HUES64 (cell line): ENCODE results near the gene YPEL3.
"Not testable (repeated sequence)": the region's sequence is repeated elsewhere in the genome, so short reads cannot be mapped to it uniquely, and the experiment has no call there.

ENCODE experiments used
- H3K27ac ChIP-seq: 2 replicates; pipeline ENCODE4 v1.7.0; 2013; ENCODE audit warnings: low read depth, low read length, inconsistent platforms
- H3K27me3 ChIP-seq: 2 replicates; pipeline ENCODE4 v1.6.1; 2013; ENCODE audit warnings: mild to moderate bottlenecking, low read length; ENCODE audit not compliant: insufficient read depth
- H3K36me3 ChIP-seq: 2 replicates; pipeline ENCODE4 v1.6.1; 2013; ENCODE audit warnings: mild to moderate bottlenecking, low read length; ENCODE audit not compliant: insufficient read depth
- H3K4me1 ChIP-seq: 2 replicates; pipeline ENCODE4 v1.6.1; 2013; ENCODE audit warnings: mild to moderate bottlenecking, low read length, moderate library complexity; ENCODE audit not compliant: insufficient read depth
- H3K4me3 ChIP-seq: 2 replicates; pipeline ENCODE4 v1.5.1; 2013; ENCODE audit warnings: mild to moderate bottlenecking, low read length, moderate library complexity
- H3K9ac ChIP-seq: 2 replicates; pipeline ENCODE4 v1.6.1; 2013; ENCODE audit warnings: mild to moderate bottlenecking, low read depth, low read length
- H3K9me3 ChIP-seq: 2 replicates; pipeline ENCODE4 v1.6.1; 2013; ENCODE audit warnings: low read depth, low read length; ENCODE audit not compliant: insufficient read depth
- WGBS: fragments of 150-250, 120-280 bp; methylation state at CpG from one replicate; pipeline ENCODE4 v1.1.7; 2013; ENCODE audit warnings: missing lambda C conversion rate; 5-methylcytosine and 5-hydroxymethylcytosine counted together

YPEL3 gene

DNA sequence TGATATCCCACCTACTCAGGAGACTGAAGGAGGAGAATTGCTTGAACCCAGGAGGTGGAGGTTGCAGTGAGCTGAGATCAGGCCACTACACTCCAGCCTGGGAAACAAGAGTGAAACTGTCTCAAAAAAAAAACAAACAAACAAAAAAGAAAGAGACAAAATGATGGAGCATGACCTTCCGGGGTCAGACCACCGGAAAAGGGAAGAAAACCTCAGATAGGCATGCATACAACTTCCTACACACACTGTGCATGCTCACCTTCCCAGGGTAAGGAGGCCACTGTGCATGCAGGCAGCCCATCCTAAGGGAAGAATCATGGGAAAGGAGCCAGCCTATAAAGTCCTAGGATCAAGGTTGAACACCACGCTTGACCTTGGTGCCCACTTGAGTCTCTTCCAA is 36.6 kb upstream of the YPEL3 start:
- Histone ChIP-seq H3K27me3 (no peaks in the 10 kb centered on the region), H3K4me1 (no peaks in the 10 kb centered on the region), H3K4me3 (no peak overlapping the region), H3K36me3 (no peaks in the 10 kb centered on the region), H3K9ac (no peak overlapping the region), H3K9me3 (no peaks in the 10 kb centered on the region), H3K27ac (no peak overlapping the region)
- WGBS: 97% methylated on average over 3 of the region's 3 CpGs

DNA sequence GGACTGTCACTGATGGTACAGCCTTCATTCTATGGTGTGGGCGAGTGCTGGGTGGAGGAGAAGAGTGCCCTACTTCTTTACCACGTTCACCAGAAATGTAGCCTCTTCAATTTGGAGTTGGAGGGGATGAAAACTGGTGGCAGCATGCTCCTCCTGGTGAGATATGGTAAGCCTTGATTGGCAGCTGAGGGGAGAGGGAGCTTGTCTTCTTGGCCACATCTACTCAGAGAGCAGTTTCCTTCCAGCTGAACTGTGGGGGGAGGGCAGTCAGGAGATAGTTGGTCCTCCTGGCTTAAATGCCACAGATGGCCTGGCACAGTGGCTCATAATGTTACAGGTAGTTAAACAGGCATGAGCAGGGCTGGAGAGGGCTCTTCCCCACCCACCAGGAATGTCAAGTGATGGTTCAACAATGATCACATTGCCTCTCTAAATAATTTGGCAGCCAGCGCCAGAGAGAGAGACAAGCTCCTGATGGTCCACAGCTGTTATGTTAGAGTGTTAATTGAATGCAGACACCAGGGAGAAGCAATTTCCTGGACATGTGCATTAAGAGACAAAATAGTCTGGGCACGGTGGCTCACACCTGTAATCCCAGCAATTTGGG is 36.0 kb upstream of the YPEL3 start:
- no peaks in the 10 kb centered on the region for H3K27me3 ChIP-seq
- H3K9me3 ChIP-seq: no peaks in the 10 kb centered on the region
- H3K9ac ChIP-seq: no peak overlapping the region
- H3K36me3 ChIP-seq: no peaks in the 10 kb centered on the region
- H3K4me3 ChIP-seq: no peak overlapping the region
- H3K27ac ChIP-seq: no peak overlapping the region
- no peaks in the 10 kb centered on the region for H3K4me1 ChIP-seq
- 93% methylated on average over 4 of the region's 4 CpGs for WGBS

- Histone ChIP-seq H3K9me3 (no peaks in the 10 kb centered on the region), H3K9ac (no peak overlapping the region), H3K36me3 (no peaks in the 10 kb centered on the region), H3K4me3 (no peak overlapping the region), H3K27me3 (no peaks in the 10 kb centered on the region), H3K4me1 (no peaks in the 10 kb centered on the region), H3K27ac (no peak overlapping the region)
- WGBS: 92% methylated on average over 1 of the region's 1 CpG
These were observed 32.0 kb upstream of the YPEL3 start for GRCh38 chr16:30127993-30128392.

DNA sequence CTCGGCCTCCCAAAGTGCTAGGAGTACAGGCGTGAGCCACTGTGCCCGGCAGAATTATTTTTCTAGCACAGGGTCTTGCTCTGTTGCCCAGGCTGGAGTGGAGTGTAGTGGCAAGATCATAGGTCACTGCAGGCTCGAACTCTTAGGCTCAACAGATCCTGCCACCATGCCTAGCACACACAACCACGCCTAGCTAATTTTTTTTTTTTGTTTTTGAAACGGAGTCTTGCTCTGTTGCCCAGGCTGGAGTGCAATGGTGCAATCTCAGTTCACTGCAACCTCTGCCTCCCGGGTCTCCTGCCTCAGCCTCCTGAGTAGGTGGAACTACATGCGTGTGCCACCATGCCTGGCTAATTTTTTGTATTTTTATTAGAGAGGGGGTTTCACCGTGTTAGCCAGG is 29.7 kb upstream of the YPEL3 start:
- not testable (repeated sequence) for H3K4me3 ChIP-seq, H3K27me3 ChIP-seq, H3K27ac ChIP-seq, H3K36me3 ChIP-seq, H3K9ac ChIP-seq, H3K4me1 ChIP-seq, H3K9me3 ChIP-seq
- WGBS: 94% methylated on average over 9 of the region's 9 CpGs

- WGBS: 96% methylated on average over 4 of the region's 4 CpGs
These were observed 29.0 kb upstream of the YPEL3 start for GRCh38 chr16:30124985-30125379.

GRCh38 chr16:30122604-30123160 is 26.7 kb upstream of the YPEL3 start:
- Histone ChIP-seq H3K4me3 (peak overlapping the region; percentile 79), H3K27ac (no peak overlapping the region), H3K9me3 (no peaks in the 10 kb centered on the region), H3K4me1 (no peaks in the 10 kb centered on the region), H3K9ac (peak overlapping the region; percentile 51), H3K36me3 (peaks cover 15% of the 10 kb centered on the region), H3K27me3 (no peaks in the 10 kb centered on the region)
- WGBS: 2% methylated on average over 41 of the region's 42 CpGs

More at GRCh38 chr16:30124985-30125379, 29.0 kb upstream of the YPEL3 start:
- H3K9ac ChIP-seq: no peak overlapping the region
- no peaks in the 10 kb centered on the region for H3K27me3 ChIP-seq
- H3K36me3 ChIP-seq: no peaks in the 10 kb centered on the region; the same call in 1 of the 2 replicates
- no peaks in the 10 kb centered on the region for H3K9me3 ChIP-seq
- H3K27ac ChIP-seq: no peak overlapping the region
- no peak overlapping the region for H3K4me3 ChIP-seq
- no peaks in the 10 kb centered on the region for H3K4me1 ChIP-seq

- no peak overlapping the region for H3K27ac ChIP-seq
- peak overlapping the region; percentile 51 for H3K9ac ChIP-seq
- no peaks in the 10 kb centered on the region for H3K9me3 ChIP-seq
- H3K4me1 ChIP-seq: no peaks in the 10 kb centered on the region
- WGBS: 80% methylated on average over 31 of the region's 31 CpGs
- H3K27me3 ChIP-seq: no peaks in the 10 kb centered on the region
- peaks cover 22% of the 10 kb centered on the region for H3K36me3 ChIP-seq
- peak overlapping the region; percentile 79 for H3K4me3 ChIP-seq
These were observed 25.9 kb upstream of the YPEL3 start for GRCh38 chr16:30121741-30122571.

DNA sequence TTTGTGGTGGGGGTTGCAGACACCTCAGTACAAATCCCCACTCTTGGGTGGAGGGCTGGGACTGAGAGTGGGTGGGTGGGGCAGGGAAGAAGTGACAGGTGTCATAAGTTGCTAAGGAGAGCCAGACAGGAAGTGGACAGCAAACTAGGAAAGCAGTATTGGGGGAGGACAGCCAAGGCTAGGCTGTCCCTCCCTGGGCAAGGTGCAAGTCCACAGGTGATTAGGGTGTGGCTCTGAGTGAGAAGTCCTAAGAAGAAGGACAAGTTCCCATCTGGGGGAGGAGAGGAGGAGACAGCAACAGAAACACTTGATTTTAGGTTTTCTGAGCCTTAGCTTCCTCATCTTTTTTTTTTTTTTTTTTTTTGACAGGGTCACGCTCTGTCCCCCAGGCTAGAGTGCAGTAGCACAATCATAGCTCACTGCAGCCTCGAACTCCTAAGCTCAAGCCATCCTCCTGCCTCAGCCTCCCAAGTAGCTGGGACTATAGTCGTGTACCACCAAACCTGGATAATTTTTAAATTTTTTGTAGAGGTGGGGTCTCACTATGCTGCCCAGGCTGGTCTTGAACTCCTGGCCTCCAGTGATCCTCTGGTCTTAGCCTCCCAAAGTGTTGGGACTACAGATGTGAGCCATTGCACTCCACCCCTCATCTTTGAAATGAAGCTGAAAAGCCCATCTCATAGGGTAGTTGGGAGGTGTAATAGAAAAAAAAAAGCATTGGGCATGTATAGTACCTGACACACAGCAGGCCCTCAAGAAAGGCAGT is 24.5 kb upstream of the YPEL3 start:
- H3K9me3 ChIP-seq: no peaks in the 10 kb centered on the region
- H3K4me3 ChIP-seq: no peak overlapping the region
- WGBS: 90% methylated on average over 3 of the region's 3 CpGs
- no peak overlapping the region for H3K27ac ChIP-seq
- H3K36me3 ChIP-seq: peaks cover 30% of the 10 kb centered on the region
- no peaks in the 10 kb centered on the region for H3K4me1 ChIP-seq
- no peaks in the 10 kb centered on the region for H3K27me3 ChIP-seq
- H3K9ac ChIP-seq: no peak overlapping the region

GRCh38 chr16:30119428-30119827 is 23.4 kb upstream of the YPEL3 start:
- no peaks in the 10 kb centered on the region for H3K4me1 ChIP-seq
- H3K4me3 ChIP-seq: no peak overlapping the region
- WGBS: 100% methylated on average over 2 of the region's 2 CpGs
- peaks cover 30% of the 10 kb centered on the region for H3K36me3 ChIP-seq
- no peak overlapping the region for H3K9ac ChIP-seq
- no peak overlapping the region for H3K27ac ChIP-seq
- no peaks in the 10 kb centered on the region for H3K27me3 ChIP-seq
- H3K9me3 ChIP-seq: no peaks in the 10 kb centered on the region

- Histone ChIP-seq H3K4me3 (no peak overlapping the region), H3K27ac (no peak overlapping the region), H3K4me1 (no peaks in the 10 kb centered on the region), H3K27me3 (no peaks in the 10 kb centered on the region), H3K36me3 (peaks cover 30% of the 10 kb centered on the region), H3K9ac (no peak overlapping the region), H3K9me3 (no peaks in the 10 kb centered on the region)
- 97% methylated on average over 10 of the region's 10 CpGs for WGBS
These were observed 21.8 kb upstream of the YPEL3 start for GRCh38 chr16:30117768-30118167.
